Neural cell (in vitro differentiated cells): ENCODE data around the gene P2RY14. TPM values are rescaled to one million over a fixed set of nuclear protein-coding genes. Genes with fewer than 3 reads are reported as not detected.

Experiments
- H2AFZ ChIP-seq: fragments of 200-600, 300-800 bp; sonication (generic), shearing (Covaris generic); 2 replicates; pipeline ENCODE4 v1.6.0; 2014; ENCODE audit warnings: low read depth, mild to moderate bottlenecking, antibody characterized with exemption, low read length, moderate library complexity
- H3F3A ChIP-seq: fragments of 200-600 bp; shearing (Covaris generic); 2 replicates; pipeline ENCODE4 v1.6.1; 2016; ENCODE audit warnings: mild to moderate bottlenecking, moderate library complexity, mixed read lengths, antibody characterized with exemption, low read length; ENCODE audit not compliant: insufficient read depth, poor library complexity, severe bottlenecking
- H3K27ac ChIP-seq: fragments of 200-600, 300-800 bp; sonication (generic), shearing (Covaris generic); 2 replicates; pipeline ENCODE4 v1.5.1; 2014; ENCODE audit warnings: mild to moderate bottlenecking, low read length, moderate library complexity
- H3K27me3 ChIP-seq: fragments of 300-800, 200-600 bp; sonication (generic), shearing (Covaris generic); 2 replicates; pipeline ENCODE4 v1.6.0; 2014; ENCODE audit warnings: mild to moderate bottlenecking, low read depth, low read length, moderate library complexity; ENCODE audit not compliant: insufficient read depth
- H3K36me3 ChIP-seq: fragments of 300-800, 200-600 bp; sonication (generic), shearing (Covaris generic); 2 replicates; pipeline ENCODE4 v1.5.1; 2014; ENCODE audit warnings: mild to moderate bottlenecking, antibody characterized with exemption, low read length, moderate library complexity; ENCODE audit not compliant: insufficient read depth
- H3K4me2 ChIP-seq: fragments of 300-800, 200-600 bp; sonication (generic), shearing (Covaris generic); 2 replicates; pipeline ENCODE4 v1.6.0; 2014; ENCODE audit warnings: mild to moderate bottlenecking, low read length
- H3K4me3 ChIP-seq: fragments of 300-800, 200-600 bp; sonication (generic), shearing (Covaris generic); 2 replicates; pipeline ENCODE4 v1.5.1; 2014; ENCODE audit warnings: mild to moderate bottlenecking, low read length, moderate library complexity
- H3K79me2 ChIP-seq: fragments of 200-600 bp; shearing (Covaris generic); replicated peaks from 2 replicates; pipeline ENCODE4 v1.6.0; 2014; ENCODE audit warnings: mild to moderate bottlenecking, low read length, moderate library complexity; ENCODE audit not compliant: insufficient read depth
- H3K9ac ChIP-seq: fragments of 300-800, 200-600 bp; sonication (generic), shearing (Covaris generic); 2 replicates; pipeline ENCODE4 v1.6.1; 2016; ENCODE audit warnings: mild to moderate bottlenecking, low read length, mixed read lengths
- H3K9me2 ChIP-seq: fragments of 200-600 bp; shearing (Covaris generic); 2 replicates; pipeline ENCODE4 v1.6.1; 2016; ENCODE audit warnings: mild to moderate bottlenecking, low read length, mixed read lengths; ENCODE audit not compliant: insufficient read depth
- H3K9me3 ChIP-seq: fragments of 200-600, 300-800 bp; sonication (generic), shearing (Covaris generic); 2 replicates; pipeline ENCODE4 v1.6.1; 2016; ENCODE audit warnings: mild to moderate bottlenecking, mixed run types, low read length, moderate library complexity, mixed read lengths
- H4K20me1 ChIP-seq: fragments of 200-600 bp; shearing (Covaris generic); 2 replicates; pipeline ENCODE4 v1.6.1; 2016; ENCODE audit warnings: mild to moderate bottlenecking, mixed run types; ENCODE audit not compliant: insufficient read depth
- EP300 ChIP-seq: fragments of 450-650 bp; conservative IDR thresholded peaks from 2 replicates; pipeline ENCODE4 v1.6.1; 2014; ENCODE audit warnings: antibody characterized with exemption, mild to moderate bottlenecking, moderate library complexity; ENCODE audit not compliant: poor library complexity, severe bottlenecking
- EZH2 ChIP-seq: fragments of 200-600, 300-800 bp; shearing (Covaris generic), sonication (generic); IDR thresholded peaks from 2 replicates; pipeline ENCODE4 v1.6.1; 2014; ENCODE audit warnings: antibody characterized with exemption, low read length, borderline replicate concordance, mild to moderate bottlenecking; ENCODE audit not compliant: insufficient read depth, poor library complexity, severe bottlenecking
- MXI1 ChIP-seq: fragments of 450-650 bp; conservative IDR thresholded peaks from 2 replicates; pipeline ENCODE4 v1.6.1; 2014; ENCODE audit warnings: antibody characterized with exemption, mild to moderate bottlenecking; ENCODE audit not compliant: poor library complexity, severe bottlenecking
- POLR2AphosphoS5 ChIP-seq: IDR thresholded peaks from 2 replicates; pipeline ENCODE4 v1.6.1; 2012
- RAD21 ChIP-seq: fragments of 450-650 bp; conservative IDR thresholded peaks from 2 replicates; pipeline ENCODE4 v1.6.1; 2014; ENCODE audit warnings: antibody characterized with exemption, mild to moderate bottlenecking, moderate library complexity
- SMC3 ChIP-seq: fragments of 450-650 bp; conservative IDR thresholded peaks from 2 replicates; pipeline ENCODE4 v1.6.1; 2014; ENCODE audit warnings: antibody characterized with exemption, mild to moderate bottlenecking, moderate library complexity; ENCODE audit not compliant: poor library complexity
- TAF1 ChIP-seq: IDR thresholded peaks from 2 replicates; pipeline ENCODE4 v1.6.1; 2012; ENCODE audit warnings: low read depth
- polyA plus RNA-seq: library from polyadenylated mRNA; depleted of rRNA; stranded (reverse); fragments of >200 nt; gene quantifications from 2 replicates; pipeline ENCODE4 v1.2.3, GENCODE V29; 2014
- TF ChIP-seq, protein P1 (sequence below): IDR thresholded peaks from 2 replicates; pipeline ENCODE4 v1.6.1; 2012; ENCODE audit warnings: borderline replicate concordance
- TF ChIP-seq, protein P2 (sequence below): fragments of 450-650 bp; IDR thresholded peaks from 2 replicates; pipeline ENCODE4 v1.5.1; 2014; ENCODE audit warnings: antibody characterized with exemption, mild to moderate bottlenecking, moderate library complexity; ENCODE audit not compliant: poor library complexity, severe bottlenecking

Gene P2RY14
- polyA plus RNA-seq, 1 donor from 2014 or later: not detected

DNA sequence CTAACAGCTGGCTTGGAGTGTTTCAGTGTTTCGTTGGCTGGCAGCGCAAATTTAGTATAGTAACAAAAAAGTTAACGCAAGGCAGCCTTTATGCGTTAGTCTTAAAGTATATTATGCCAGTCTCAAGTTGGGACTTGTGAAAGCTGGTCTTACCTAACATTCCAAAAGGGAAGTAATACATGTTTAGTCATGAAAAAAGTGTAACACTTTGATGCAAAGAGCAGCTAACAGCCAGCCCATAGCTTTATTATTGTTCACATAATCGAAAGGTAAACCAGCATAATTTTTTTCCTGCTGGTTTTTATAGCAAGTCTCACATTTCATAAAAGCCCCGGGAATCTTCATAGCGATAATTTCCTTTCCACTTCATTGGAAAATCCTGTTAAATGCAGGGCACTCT is 40.6 kb upstream of the P2RY14 start:
- no peaks in the 10 kb centered on the region for H4K20me1 ChIP-seq
- H2AFZ ChIP-seq: no peak overlapping the region
- H3K9ac ChIP-seq: no peak overlapping the region
- no peaks in the 10 kb centered on the region for H3K79me2 ChIP-seq
- H3K36me3 ChIP-seq: no peaks in the 10 kb centered on the region
- H3K27me3 ChIP-seq: no peaks in the 10 kb centered on the region
- no peaks in the 10 kb centered on the region for H3K9me3 ChIP-seq
- H3K9me2 ChIP-seq: no peaks in the 10 kb centered on the region
- H3K4me3 ChIP-seq: no peak overlapping the region
- H3F3A ChIP-seq: no peaks in the 10 kb centered on the region
- TF ChIP-seq, protein P1, sequence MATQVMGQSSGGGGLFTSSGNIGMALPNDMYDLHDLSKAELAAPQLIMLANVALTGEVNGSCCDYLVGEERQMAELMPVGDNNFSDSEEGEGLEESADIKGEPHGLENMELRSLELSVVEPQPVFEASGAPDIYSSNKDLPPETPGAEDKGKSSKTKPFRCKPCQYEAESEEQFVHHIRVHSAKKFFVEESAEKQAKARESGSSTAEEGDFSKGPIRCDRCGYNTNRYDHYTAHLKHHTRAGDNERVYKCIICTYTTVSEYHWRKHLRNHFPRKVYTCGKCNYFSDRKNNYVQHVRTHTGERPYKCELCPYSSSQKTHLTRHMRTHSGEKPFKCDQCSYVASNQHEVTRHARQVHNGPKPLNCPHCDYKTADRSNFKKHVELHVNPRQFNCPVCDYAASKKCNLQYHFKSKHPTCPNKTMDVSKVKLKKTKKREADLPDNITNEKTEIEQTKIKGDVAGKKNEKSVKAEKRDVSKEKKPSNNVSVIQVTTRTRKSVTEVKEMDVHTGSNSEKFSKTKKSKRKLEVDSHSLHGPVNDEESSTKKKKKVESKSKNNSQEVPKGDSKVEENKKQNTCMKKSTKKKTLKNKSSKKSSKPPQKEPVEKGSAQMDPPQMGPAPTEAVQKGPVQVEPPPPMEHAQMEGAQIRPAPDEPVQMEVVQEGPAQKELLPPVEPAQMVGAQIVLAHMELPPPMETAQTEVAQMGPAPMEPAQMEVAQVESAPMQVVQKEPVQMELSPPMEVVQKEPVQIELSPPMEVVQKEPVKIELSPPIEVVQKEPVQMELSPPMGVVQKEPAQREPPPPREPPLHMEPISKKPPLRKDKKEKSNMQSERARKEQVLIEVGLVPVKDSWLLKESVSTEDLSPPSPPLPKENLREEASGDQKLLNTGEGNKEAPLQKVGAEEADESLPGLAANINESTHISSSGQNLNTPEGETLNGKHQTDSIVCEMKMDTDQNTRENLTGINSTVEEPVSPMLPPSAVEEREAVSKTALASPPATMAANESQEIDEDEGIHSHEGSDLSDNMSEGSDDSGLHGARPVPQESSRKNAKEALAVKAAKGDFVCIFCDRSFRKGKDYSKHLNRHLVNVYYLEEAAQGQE: no peak
- no peak for TF ChIP-seq MXI1
- no peak for TF ChIP-seq RAD21
- TF ChIP-seq TAF1: no peak
- TF ChIP-seq, protein P2, sequence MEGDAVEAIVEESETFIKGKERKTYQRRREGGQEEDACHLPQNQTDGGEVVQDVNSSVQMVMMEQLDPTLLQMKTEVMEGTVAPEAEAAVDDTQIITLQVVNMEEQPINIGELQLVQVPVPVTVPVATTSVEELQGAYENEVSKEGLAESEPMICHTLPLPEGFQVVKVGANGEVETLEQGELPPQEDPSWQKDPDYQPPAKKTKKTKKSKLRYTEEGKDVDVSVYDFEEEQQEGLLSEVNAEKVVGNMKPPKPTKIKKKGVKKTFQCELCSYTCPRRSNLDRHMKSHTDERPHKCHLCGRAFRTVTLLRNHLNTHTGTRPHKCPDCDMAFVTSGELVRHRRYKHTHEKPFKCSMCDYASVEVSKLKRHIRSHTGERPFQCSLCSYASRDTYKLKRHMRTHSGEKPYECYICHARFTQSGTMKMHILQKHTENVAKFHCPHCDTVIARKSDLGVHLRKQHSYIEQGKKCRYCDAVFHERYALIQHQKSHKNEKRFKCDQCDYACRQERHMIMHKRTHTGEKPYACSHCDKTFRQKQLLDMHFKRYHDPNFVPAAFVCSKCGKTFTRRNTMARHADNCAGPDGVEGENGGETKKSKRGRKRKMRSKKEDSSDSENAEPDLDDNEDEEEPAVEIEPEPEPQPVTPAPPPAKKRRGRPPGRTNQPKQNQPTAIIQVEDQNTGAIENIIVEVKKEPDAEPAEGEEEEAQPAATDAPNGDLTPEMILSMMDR: no peak
- no peak for TF ChIP-seq POLR2AphosphoS5
- no peak for TF ChIP-seq EZH2
- no peak for TF ChIP-seq SMC3
- no peak for TF ChIP-seq EP300
- H3K27ac ChIP-seq: no peak overlapping the region
- H3K4me2 ChIP-seq: no peak overlapping the region

DNA sequence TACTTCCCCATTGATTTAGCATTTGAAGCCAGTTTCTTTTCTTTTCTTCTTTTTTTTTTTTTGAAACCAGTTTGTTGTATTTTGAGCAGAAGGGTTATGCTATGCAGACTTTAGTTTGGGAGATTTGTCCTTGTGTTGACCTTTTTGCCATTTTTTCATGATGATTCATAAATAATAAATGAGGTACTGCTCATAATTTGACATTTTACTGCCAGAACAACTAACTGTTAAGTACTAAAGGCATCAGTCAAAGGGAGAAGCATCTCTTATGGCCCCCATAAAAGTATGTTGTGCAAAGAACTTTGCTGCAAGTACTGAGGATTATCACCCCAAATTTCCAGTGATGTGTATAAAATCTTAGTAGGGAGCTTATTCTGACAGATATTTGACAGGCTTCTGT is 40.0 kb upstream of the P2RY14 start:
- TF ChIP-seq TAF1: no peak
- no peak overlapping the region for H3K4me2 ChIP-seq

DNA sequence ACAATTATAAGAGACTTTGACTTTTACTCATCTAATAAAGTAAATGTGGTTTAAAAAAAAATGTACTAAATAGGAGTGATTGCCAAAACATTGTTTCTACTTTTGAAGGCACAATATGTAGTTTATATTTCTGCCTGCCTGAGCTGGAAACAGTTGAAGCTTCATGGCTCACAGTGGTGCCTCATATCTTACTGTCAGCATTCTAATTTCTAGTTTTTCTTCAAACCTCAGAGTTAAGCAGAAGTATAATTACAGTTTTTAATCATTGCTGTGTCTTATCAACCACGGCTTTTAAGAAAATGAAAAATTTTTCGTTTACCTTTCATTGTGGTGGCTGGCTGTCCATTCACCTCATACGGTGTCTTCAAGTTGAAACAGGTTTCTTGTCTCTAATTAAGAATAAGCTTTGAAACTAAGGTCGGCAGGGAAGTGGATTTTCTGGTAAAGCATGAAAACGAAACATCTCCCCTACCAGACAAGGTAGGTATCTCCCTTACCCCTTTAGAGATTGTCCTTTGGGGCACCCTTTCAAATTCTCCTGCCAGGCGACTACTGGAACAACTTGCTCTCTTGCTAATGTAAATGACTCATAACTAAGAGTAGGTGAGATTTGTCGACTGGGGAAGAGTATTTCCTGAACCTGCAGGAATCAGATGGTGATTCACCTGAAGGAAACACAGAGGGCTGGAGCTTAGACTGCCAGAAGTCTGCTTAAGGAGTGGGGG is 38.1 kb upstream of the P2RY14 start, which contains the start of gene GPR87:
Gene GPR87, minus strand, starts transcription at position 554 of the 725 bp plus-strand sequence. CDS start 16,720 bp downstream, outside the sequence.
- Histone ChIP-seq H3K4me2 (no peak within 1 kb of the TSS), H4K20me1 (peaks cover 3% of the 10 kb centered on the region), H3K9ac (no peak within 1 kb of the TSS), H3K27ac (no peak within 1 kb of the TSS), H3K36me3 (no peaks in the 10 kb centered on the region), H3K27me3 (no peaks in the 10 kb centered on the region), H3K9me3 (no peaks in the 10 kb centered on the region), H2AFZ (no peak within 1 kb of the TSS), H3K79me2 (no peaks in the 10 kb centered on the region), H3K4me3 (no peak within 1 kb of the TSS), H3K9me2 (no peaks in the 10 kb centered on the region), H3F3A (no peaks in the 10 kb centered on the region)
- TF ChIP-seq, protein P2: no peak
- TF ChIP-seq POLR2AphosphoS5 (no peak), SMC3 (no peak), TAF1 (no peak), EP300 (no peak), RAD21 (no peak), MXI1 (no peak), EZH2 (no peak)
- TF ChIP-seq, protein P1: no peak

More for the DNA sequence above, 40.0 kb upstream of the P2RY14 start:
- no peaks in the 10 kb centered on the region for H3K27me3 ChIP-seq
- H3F3A ChIP-seq: no peaks in the 10 kb centered on the region
- H3K4me3 ChIP-seq: no peak overlapping the region
- H2AFZ ChIP-seq: no peak overlapping the region
- no peaks in the 10 kb centered on the region for H4K20me1 ChIP-seq
- H3K9me3 ChIP-seq: no peaks in the 10 kb centered on the region
- no peaks in the 10 kb centered on the region for H3K79me2 ChIP-seq
- no peaks in the 10 kb centered on the region for H3K9me2 ChIP-seq
- H3K9ac ChIP-seq: no peak overlapping the region
- no peak overlapping the region for H3K27ac ChIP-seq
- H3K36me3 ChIP-seq: no peaks in the 10 kb centered on the region
